HG02610 (cell line): ENCODE data around the gene MCEMP1.
"Not testable (repeated sequence)": the region's sequence is repeated elsewhere in the genome, so short reads cannot be mapped to it uniquely, and the experiment has no call there.

ENCODE experiments used
- ATAC-seq: cut with Tn5 transposase; IDR thresholded peaks from one replicate; pipeline ENCODE4 v1.9.1; 2021; ENCODE audit warnings: mild to moderate bottlenecking, moderate library complexity; ENCODE audit not compliant: unreplicated experiment

Gene MCEMP1

GRCh38 chr19:7643629-7644549 is 33.0 kb upstream of the MCEMP1 start:
- not testable (repeated sequence) for ATAC-seq

DNA sequence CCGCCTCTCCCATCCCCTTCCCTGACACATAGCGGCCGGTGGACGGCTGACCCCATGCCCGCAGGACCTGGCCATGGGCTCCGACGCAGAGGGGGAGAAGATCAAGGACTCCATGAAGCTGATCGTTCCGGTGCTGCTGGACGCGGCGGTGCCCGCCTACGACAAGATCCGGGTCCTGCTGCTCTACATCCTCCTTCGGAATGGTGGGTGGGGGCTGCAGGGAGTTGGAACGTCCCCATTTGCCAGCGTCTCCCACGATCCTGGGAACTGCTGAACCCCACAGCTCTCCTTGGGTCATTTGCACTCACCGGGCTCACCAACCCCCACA is 32.4 kb upstream of the MCEMP1 start:
- no peak for ATAC-seq

DNA sequence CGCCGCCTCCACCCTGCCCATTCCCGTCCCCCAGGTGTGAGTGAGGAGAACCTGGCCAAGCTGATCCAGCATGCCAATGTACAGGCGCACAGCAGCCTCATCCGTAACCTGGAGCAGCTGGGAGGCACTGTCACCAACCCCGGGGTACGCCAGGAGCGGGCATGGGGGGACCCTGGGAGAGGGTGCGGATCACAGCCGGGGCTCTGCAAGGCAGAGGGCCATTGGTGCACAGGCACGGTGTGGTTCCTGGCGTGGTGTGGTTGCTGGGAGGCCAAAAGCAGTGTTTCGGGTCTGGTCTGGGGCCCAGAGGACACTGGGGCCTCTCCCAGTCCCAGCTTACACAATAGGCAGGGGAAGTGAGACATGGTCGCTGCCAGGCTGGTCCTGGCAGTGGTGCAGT is 31.7 kb upstream of the MCEMP1 start:
- ATAC-seq: no peak

DNA sequence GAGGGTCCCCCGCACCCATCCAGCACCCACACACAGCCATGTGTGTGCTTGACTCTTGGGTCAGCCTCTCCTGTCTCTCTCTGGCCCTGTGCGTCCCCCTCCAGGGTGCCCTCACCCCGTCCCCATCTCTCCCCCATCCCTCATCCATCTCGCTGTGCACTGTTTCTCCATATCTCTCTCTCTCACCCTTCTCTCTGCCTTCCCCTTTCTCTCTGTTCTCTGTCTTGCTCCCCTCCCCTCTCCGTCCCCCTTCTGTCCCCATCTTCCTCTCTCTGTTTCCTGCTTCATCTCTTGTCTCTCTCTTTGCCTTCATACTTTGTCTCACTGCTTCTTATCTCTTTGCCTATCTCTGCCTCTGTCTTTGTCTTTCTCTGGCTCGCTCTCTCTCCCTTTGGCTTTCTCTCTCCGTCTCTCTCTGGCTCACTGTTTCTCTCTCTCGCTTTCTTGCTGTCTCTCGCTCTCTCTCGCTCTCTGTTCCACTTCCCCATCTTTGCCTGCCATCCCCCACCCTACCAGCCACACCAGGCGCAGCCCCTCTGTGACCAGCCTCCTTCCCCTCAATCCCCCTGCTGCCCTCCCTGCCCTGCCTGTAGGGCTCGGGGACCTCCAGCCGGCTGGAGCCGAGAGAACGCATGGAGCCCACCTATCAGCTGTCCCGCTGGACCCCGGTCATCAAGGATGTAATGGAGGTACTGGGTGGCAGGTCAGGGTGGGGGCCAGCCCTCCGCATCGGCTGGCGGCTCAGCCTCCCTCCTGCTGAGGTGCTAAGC is 31.0 kb upstream of the MCEMP1 start:
- ATAC-seq: no peak

GRCh38 chr19:7646426-7646700 is 30.5 kb upstream of the MCEMP1 start:
- ATAC-seq: no peak

GRCh38 chr19:7647156-7647555 is 29.7 kb upstream of the MCEMP1 start:
- ATAC-seq: no peak

GRCh38 chr19:7648265-7649014 is 28.4 kb upstream of the MCEMP1 start:
- ATAC-seq: no peak

- no peak for ATAC-seq
These were observed 26.7 kb upstream of the MCEMP1 start for GRCh38 chr19:7650148-7650547.

GRCh38 chr19:7652061-7652641 is 24.7 kb upstream of the MCEMP1 start:
- no peak for ATAC-seq

- ATAC-seq: no peak
These were observed 22.5 kb upstream of the MCEMP1 start for GRCh38 chr19:7654401-7654800.

- ATAC-seq: no peak
These were observed 21.3 kb upstream of the MCEMP1 start for GRCh38 chr19:7655581-7655980.

GRCh38 chr19:7657131-7657751 is 19.6 kb upstream of the MCEMP1 start:
- no peak for ATAC-seq

GRCh38 chr19:7658219-7658686 is 18.6 kb upstream of the MCEMP1 start:
- ATAC-seq: peak; percentile 87

DNA sequence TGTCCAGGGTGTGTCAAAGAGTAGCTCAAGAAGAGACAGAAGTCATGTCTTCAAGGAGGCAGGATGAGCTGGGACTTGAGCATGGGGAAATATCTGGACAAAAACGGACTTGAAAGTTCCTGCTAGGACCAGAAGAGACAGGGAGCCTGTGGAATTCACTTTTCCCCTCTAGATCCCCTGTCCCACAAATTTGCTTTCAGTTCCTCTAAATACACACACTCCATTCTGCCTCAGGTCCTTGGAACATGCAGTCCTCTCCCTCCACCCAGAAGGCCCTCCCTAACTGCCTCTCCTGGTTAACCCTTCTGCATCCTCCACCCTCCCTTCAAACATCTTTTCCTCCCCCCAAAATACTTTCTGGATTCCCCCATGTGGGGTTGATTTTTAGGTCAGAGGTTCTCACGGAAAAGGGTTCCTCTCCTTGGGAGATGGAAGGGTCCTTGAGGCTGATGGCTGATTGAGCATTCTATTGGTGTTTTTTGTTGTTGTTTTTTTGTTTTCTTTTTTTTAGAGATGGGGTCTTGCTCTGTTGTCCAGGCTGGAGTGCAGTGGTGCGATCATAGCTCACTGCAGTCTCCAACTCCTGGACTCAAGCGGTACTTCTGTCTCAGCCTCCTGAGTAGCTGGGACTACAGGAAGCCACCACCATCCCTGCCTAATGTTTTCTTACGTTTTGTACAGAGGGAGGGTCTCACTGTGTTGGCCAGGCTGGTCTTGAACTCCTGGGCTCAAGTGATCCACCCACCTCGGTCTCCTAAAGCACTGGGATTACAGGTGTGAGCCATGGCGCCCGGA is 14.9 kb upstream of the MCEMP1 start:
- ATAC-seq: no peak

DNA sequence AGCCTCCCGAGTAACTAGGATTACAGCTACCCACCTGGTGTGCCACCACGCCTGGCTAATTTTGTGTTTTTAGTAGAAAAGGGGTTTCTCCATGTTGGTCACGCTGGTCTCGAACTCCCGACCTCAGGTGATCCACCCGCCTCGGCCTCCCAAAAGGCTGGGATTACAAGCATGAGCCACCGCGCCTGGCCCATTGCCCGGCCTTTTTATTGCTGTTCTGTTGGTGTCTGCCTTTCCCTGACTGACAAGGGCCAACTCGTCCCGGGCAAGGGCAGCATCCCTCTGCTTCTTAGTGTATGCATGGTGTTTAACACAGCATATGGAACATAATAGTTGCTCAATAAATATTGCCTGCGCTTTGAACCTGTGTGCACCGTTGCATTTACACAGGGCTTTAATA is 14.2 kb upstream of the MCEMP1 start:
- no peak for ATAC-seq

DNA sequence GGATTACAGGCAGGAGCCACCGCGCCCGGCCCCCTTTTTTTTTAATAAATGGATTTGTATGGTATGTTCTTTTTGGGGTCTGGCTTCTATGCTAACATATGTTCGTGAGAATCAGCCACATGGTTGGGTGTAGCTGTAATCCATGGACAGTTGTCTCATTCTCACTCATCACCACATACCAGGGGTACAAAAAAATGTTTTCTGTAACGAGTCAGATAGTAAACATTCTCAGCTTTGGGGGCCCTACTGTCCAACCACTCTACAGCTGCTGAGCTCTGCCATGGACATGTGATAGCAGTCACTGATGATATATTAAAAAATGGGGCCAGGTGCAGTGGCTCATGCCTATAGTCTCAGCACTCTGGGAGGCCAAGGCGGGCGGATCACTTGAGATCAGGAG is 13.2 kb upstream of the MCEMP1 start:
- no peak for ATAC-seq

- ATAC-seq: no peak
These were observed 11.8 kb upstream of the MCEMP1 start for GRCh38 chr19:7665076-7665475.

GRCh38 chr19:7668842-7669241 is 8.0 kb upstream of the MCEMP1 start, which contains the start of gene RETN:
Gene RETN (plus strand): TSS chr19:7669049. CDS start chr19:7669327, 278 bp downstream.
- no peak for ATAC-seq

DNA sequence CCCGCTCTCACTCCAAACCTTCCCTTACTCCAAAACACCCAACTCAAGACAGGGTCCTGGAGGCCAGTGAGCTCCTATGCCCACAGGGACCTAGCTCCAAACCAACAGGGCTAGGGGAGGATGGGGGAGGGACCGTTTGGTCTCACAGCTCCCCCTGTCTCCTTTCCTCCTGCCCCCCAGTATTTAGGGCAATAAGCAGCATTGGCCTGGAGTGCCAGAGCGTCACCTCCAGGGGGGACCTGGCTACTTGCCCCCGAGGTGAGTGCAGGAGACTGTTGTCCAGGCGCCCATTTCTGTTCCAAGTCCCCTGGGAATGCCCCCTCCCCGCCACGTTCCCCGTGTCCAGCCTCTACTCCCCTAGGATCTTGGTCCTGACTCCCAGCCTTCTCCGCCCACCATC is 7.2 kb upstream of the MCEMP1 start:
- ATAC-seq: no peak
